SK-N-SH (cell line): Measurements from ENCODE around the gene ACP4. TPM values are rescaled to one million over a fixed set of nuclear protein-coding genes. Genes with fewer than 3 reads are reported as not detected.

Experiments used
- CTCF ChIA-PET: fragments of 300-600, 350-600 bp; formaldehyde crosslinking; extraction: SDS; loops from one replicate; lab custom pipeline; 2021; lab: Yijun Ruan, JAX
- POLR2A ChIA-PET: fragments of 350-600 bp; sonication (Branson Sonifier 250); formaldehyde crosslinking; extraction: SDS; loops from one replicate; lab custom pipeline; 2020; ENCODE audit warnings: antibody characterized with exemption, inconsistent platforms; lab: Yijun Ruan, JAX
- DNase-seq: peaks from one replicate; pipeline ENCODE4 v3.0.0; 2012
- H2AFZ ChIP-seq: fragments of 200-600 bp; sonication (generic); 2 replicates; pipeline ENCODE4 v1.8.1; 2016; ENCODE audit warnings: antibody characterized with exemption, mild to moderate bottlenecking, low read depth
- H3F3A ChIP-seq: fragments of 200-600 bp; sonication (generic); replicated peaks from 2 replicates; pipeline ENCODE3; 2016; ENCODE audit warnings: antibody characterized with exemption, mild to moderate bottlenecking; ENCODE audit not compliant: insufficient read depth
- H3K27ac ChIP-seq, 2 experiments: fragments of 200-500 bp in 1 of 2; fragments of 200-600 bp in 1 of 2; sonication (Bioruptor generic) in 1 of 2; sonication (generic), shearing (Covaris generic) in 1 of 2; 2 replicates each; pipeline versions ENCODE4 v1.5.1 to v1.6.1; 2014 to 2016; ENCODE audit warnings: low read depth in 2 of 2, inconsistent platforms in 1 of 2, low read length in 1 of 2, mild to moderate bottlenecking in 1 of 2, mixed read lengths in 1 of 2
- H3K27me3 ChIP-seq: fragments of 200-600 bp; sonication (generic), shearing (Covaris generic); 2 replicates; pipeline ENCODE4 v1.6.1; 2016; ENCODE audit warnings: mixed run types; ENCODE audit not compliant: insufficient read depth
- H3K36me3 ChIP-seq, 2 experiments: fragments of 200-500 bp in 1 of 2; fragments of 200-600 bp in 1 of 2; sonication (Bioruptor generic) in 1 of 2; sonication (generic) in 1 of 2; replicated peaks in 1 of 2; 2 replicates each; pipeline versions ENCODE3 to v1.5.1; 2014 to 2016; ENCODE audit warnings: low read length in 1 of 2, mild to moderate bottlenecking in 1 of 2; ENCODE audit not compliant: insufficient read depth in 2 of 2, control insufficient read depth in 1 of 2
- H3K4me1 ChIP-seq, 2 experiments: fragments of 200-500 bp in 1 of 2; fragments of 200-600 bp in 1 of 2; sonication (Bioruptor generic) in 1 of 2; sonication (generic), shearing (Covaris generic) in 1 of 2; 2 replicates each; pipeline versions ENCODE4 v1.5.1 to v1.6.1; 2014 to 2016; ENCODE audit warnings: low read depth in 1 of 2, low read length in 1 of 2, mixed run types in 1 of 2; ENCODE audit not compliant: insufficient read depth in 2 of 2, control insufficient read depth in 1 of 2
- H3K4me2 ChIP-seq: fragments of 200-600 bp; sonication (generic), shearing (Covaris generic); 2 replicates; pipeline ENCODE4 v1.6.1; 2017; ENCODE audit warnings: mixed run types
- H3K4me3 ChIP-seq, 2 experiments: fragments of 200-500 bp in 1 of 2; fragments of 200-600 bp in 1 of 2; sonication (Bioruptor generic) in 1 of 2; sonication (generic), shearing (Covaris generic) in 1 of 2; 2 replicates each; pipeline versions ENCODE4 v1.5.1 to v1.8.1; 2014 to 2016; ENCODE audit warnings: low read depth in 2 of 2, inconsistent platforms in 1 of 2, low read length in 1 of 2, mild to moderate bottlenecking in 1 of 2, mixed read lengths in 1 of 2, moderate library complexity in 1 of 2
- H3K79me2 ChIP-seq: fragments of 200-600 bp; sonication (generic); 2 replicates; pipeline ENCODE4 v1.8.1; 2017; ENCODE audit warnings: mild to moderate bottlenecking; ENCODE audit not compliant: insufficient read depth
- H3K9ac ChIP-seq: fragments of 200-600 bp; sonication (generic); 2 replicates; pipeline ENCODE4 v1.6.1; 2017; ENCODE audit warnings: mixed run types
- H3K9me2 ChIP-seq: fragments of 200-600 bp; sonication (generic); 2 replicates; pipeline ENCODE4 v1.6.1; 2017; ENCODE audit warnings: mixed run types
- H3K9me3 ChIP-seq: fragments of 200-600 bp; sonication (generic); 2 replicates; pipeline ENCODE4 v1.6.1; 2017; ENCODE audit warnings: mixed run types, mild to moderate bottlenecking, moderate library complexity
- H4K20me1 ChIP-seq: fragments of 200-600 bp; sonication (generic); 2 replicates; pipeline ENCODE4 v1.6.1; 2017; ENCODE audit warnings: mild to moderate bottlenecking, mixed run types; ENCODE audit not compliant: insufficient read depth
- EP300 ChIP-seq, 2 experiments: IDR thresholded peaks; 2 replicates each; pipeline versions ENCODE4 v1.4.0 to v1.6.1; 2012; ENCODE audit warnings: borderline replicate concordance in 1 of 2, low read depth in 1 of 2, low read length in 1 of 2
- FOXM1 ChIP-seq: IDR thresholded peaks from 2 replicates; pipeline ENCODE4 v1.4.0; 2012; ENCODE audit warnings: low read depth, mild to moderate bottlenecking
- GATA2 ChIP-seq: sonication (generic); formaldehyde crosslinking; IDR thresholded peaks from 2 replicates; pipeline ENCODE4 v1.5.0; 2020; ENCODE audit warnings: mild to moderate bottlenecking, missing genetic modification reagents
- MXI1 ChIP-seq: IDR thresholded peaks from 2 replicates; pipeline ENCODE4 v1.6.1; 2012; ENCODE audit warnings: mild to moderate bottlenecking, low read depth, low read length, improper control_type of control experiment
- NFIC ChIP-seq: IDR thresholded peaks from 2 replicates; pipeline ENCODE4 v1.4.0; 2012; ENCODE audit warnings: borderline replicate concordance
- PBX3 ChIP-seq: IDR thresholded peaks from 2 replicates; pipeline ENCODE4; 2012
- RAD21 ChIP-seq: IDR thresholded peaks from 2 replicates; pipeline ENCODE4 v1.6.1; 2012; ENCODE audit warnings: mild to moderate bottlenecking, low read length
- RFX5 ChIP-seq: IDR thresholded peaks from 2 replicates; pipeline ENCODE4 v1.6.1; 2012; ENCODE audit warnings: mild to moderate bottlenecking, improper control_type of control experiment, low read length
- RXRA ChIP-seq: IDR thresholded peaks from 2 replicates; pipeline ENCODE4 v1.4.0; 2012; ENCODE audit warnings: low read depth, mild to moderate bottlenecking, borderline replicate concordance
- TCF12 ChIP-seq: IDR thresholded peaks from 2 replicates; pipeline ENCODE4 v1.4.0; 2012
- USF2 ChIP-seq: fragments of 150-350 bp; IDR thresholded peaks from 2 replicates; pipeline ENCODE4 v1.6.1; 2017; ENCODE audit warnings: antibody characterized with exemption, low read length, low read depth, borderline replicate concordance
- WGBS: methylation state at CpG from one replicate; pipeline ENCODE4 v1.1.6; 2017; ENCODE audit warnings: low lambda C conversion rate; 5-methylcytosine and 5-hydroxymethylcytosine counted together
- polyA plus RNA-seq, 3 experiments: library from polyadenylated mRNA; depleted of rRNA; stranded (reverse); fragments of >200 nt; gene quantifications; 2 replicates each; pipeline ENCODE4 v1.2.3, GENCODE V29; 2012

ACP4 gene
- polyA plus RNA-seq, 1 of the 3 experiments (the other 2 are of a cell fraction): not detected

GRCh38 chr19:50818859-50819472 is 28.8 kb downstream of the ACP4 start:
- TF ChIP-seq RAD21 (no peak), RXRA (no peak), FOXM1 (no peak), GATA2 (CRISPR knock-in tag) (no peak), TCF12 (no peak)
- no peak for DNase-seq
- ChIA-PET POLR2A (interaction anchor here (1.5 kb wide), 1 partner anchor 14 kb away, joined by 3 read pairs; no protein-coding TSS in a partner anchor), CTCF (no interaction called here)
- Histone ChIP-seq H3K9ac (no peak overlapping the region), H3K27me3 (peaks cover 49% of the 10 kb centered on the region), H3F3A (no peaks in the 10 kb centered on the region), H3K79me2 (no peaks in the 10 kb centered on the region), H3K4me3 (no peak overlapping the region), H3K4me2 (no peak overlapping the region), H2AFZ (no peak overlapping the region), H3K9me3 (no peaks in the 10 kb centered on the region), H3K9me2 (no peaks in the 10 kb centered on the region), H3K36me3 (no peaks in the 10 kb centered on the region), H3K27ac (no peak overlapping the region), H3K4me1 (peaks cover 0 to 5% of the 10 kb centered on the region in 2 experiments; a peak in 1 of 4 replicates), H4K20me1 (no peaks in the 10 kb centered on the region)
- WGBS: 35% methylated on average over 10 of the region's 12 CpGs

GRCh38 chr19:50819636-50820035 is 29.4 kb downstream of the ACP4 start:
- CTCF ChIA-PET: no interaction called here
- H2AFZ ChIP-seq: no peak overlapping the region
- TF ChIP-seq MXI1: no peak
- no peak for TF ChIP-seq PBX3
- TF ChIP-seq RFX5: no peak
- no peak for TF ChIP-seq RXRA
- TF ChIP-seq EP300 (IDR thresholded peaks at IDR 0.05; ENCODE audit: borderline replicate concordance in 1 of 2, low read depth in 1 of 2, low read length in 1 of 2): no peak
- no peak for TF ChIP-seq USF2
- no peak for TF ChIP-seq NFIC
- TF ChIP-seq, all 33 proteins: peak for 0
- Histone ChIP-seq H3F3A (no peaks in the 10 kb centered on the region), H3K27ac (no peak overlapping the region), H3K4me3 (no peak overlapping the region), H3K9ac (no peak overlapping the region), H3K79me2 (no peaks in the 10 kb centered on the region), H3K9me2 (no peaks in the 10 kb centered on the region), H3K9me3 (no peaks in the 10 kb centered on the region), H3K4me1 (peaks cover 0 to 5% of the 10 kb centered on the region in 2 experiments; a peak in 1 of 4 replicates), H3K4me2 (no peak overlapping the region), H3K36me3 (no peaks in the 10 kb centered on the region), H4K20me1 (no peaks in the 10 kb centered on the region), H3K27me3 (peaks cover 55% of the 10 kb centered on the region)
- DNase-seq: no peak
- 35% methylated on average over 8 of the region's 8 CpGs for WGBS
- POLR2A ChIA-PET: no interaction called here
